Thyroid gland (tissue), 4 donors: Measurements from ENCODE around the gene PGM2. TPM values are rescaled to one million over a fixed set of nuclear protein-coding genes. Genes with fewer than 3 reads are reported as not detected.
A peak's percentile ranks its signal among the peaks of the same experiment; 100 is the strongest.

Experiments used
- DNase-seq, 2 donors: peaks; one replicate each; pipeline ENCODE4 v3.0.0-alpha.2; 2019
- H3K27ac ChIP-seq, 3 donors: fragments of 200-600 bp; sonication (generic); 1 replicate in 2 of 3; 2 replicates in 1 of 3; pipeline ENCODE4 v1.5.1; 2016 to 2019; ENCODE audit warnings: mild to moderate bottlenecking in 1 of 3, moderate library complexity in 1 of 3
- H3K27me3 ChIP-seq: fragments of 200-600 bp; sonication (generic); one replicate; pipeline ENCODE4 v1.5.1; 2019
- H3K36me3 ChIP-seq, 2 donors: fragments of 200-600 bp; sonication (generic); one replicate each; pipeline ENCODE4 v1.5.1; 2016 to 2019
- H3K4me1 ChIP-seq, 2 donors: fragments of 200-600 bp; sonication (generic); one replicate each; pipeline ENCODE4 v1.5.1; 2017 to 2019
- H3K4me3 ChIP-seq, 3 donors: fragments of 200-600 bp; sonication (generic); replicated peaks in 1 of 3; 1 replicate in 2 of 3; 2 replicates in 1 of 3; pipeline ENCODE4 v1.5.1; 2016; ENCODE audit warnings: mild to moderate bottlenecking in 1 of 3
- H3K9me3 ChIP-seq: fragments of 200-600 bp; sonication (generic); one replicate; pipeline ENCODE4 v1.5.1; 2017
- POLR2A ChIP-seq, 2 donors: fragments of 450-650 bp; IDR thresholded peaks; one replicate each; pipeline ENCODE4 v1.6.1; 2017; ENCODE audit warnings: antibody characterized with exemption in 2 of 2, mild to moderate bottlenecking in 2 of 2, moderate library complexity in 1 of 2
- WGBS, 2 donors: methylation state at CpG; one replicate each; pipeline ENCODE4 v1.1.5; 2017; 5-methylcytosine and 5-hydroxymethylcytosine counted together
- intact Hi-C: fragments of 100-400 bp; cut with DNase I; formaldehyde crosslinking; loops from one replicate; pipeline ENCODE4 v1.15.1; 2023
- total RNA-seq, 4 donors: library from RNA; depleted of rRNA; stranded (reverse); fragments of >200 nt; gene quantifications; one replicate each; pipeline ENCODE4 v1.2.3, GENCODE V29; 2016
- TF ChIP-seq, protein P1 (sequence below), 6 experiments: fragments of 200-600 bp in 3 of 6; fragments of 450-650 bp in 3 of 6; sonication (generic) in 3 of 6; IDR thresholded peaks; one replicate each; pipeline ENCODE4 v1.5.1; 2016 to 2019; ENCODE audit warnings: antibody characterized with exemption in 6 of 6, mild to moderate bottlenecking in 2 of 6, inconsistent platforms in 1 of 6, moderate library complexity in 1 of 6

The PGM2 gene
- total RNA-seq, 4 donors from 2014 or later, result 25.1 to 30.4 (median 25.5) TPM

DNA sequence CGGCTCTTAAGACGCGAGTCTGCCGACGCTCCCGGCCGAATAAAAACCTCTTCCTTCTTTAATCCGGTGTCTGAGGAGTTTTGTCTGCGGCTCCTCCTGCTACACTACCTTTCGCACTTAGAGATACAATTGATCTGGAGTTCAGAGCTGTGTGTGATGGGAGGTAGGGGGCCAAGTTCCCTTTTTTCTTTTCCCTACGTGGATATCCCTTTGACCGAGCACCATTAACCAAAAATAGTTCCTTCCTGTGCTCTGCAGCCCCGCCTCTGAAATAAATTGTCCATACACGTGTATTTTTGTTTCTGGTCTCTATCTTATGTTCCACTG is 555 bp upstream of the PGM2 start:
- Histone ChIP-seq H3K9me3 (no peaks in the 10 kb centered on the region), H3K36me3 (no peaks in the 10 kb centered on the region), H3K4me3 (peak overlapping the region; percentile 19 to 90 (median 48)), H3K27me3 (no peaks in the 10 kb centered on the region), H3K27ac (peak overlapping the region; percentile 55 to 91 (median 61)), H3K4me1 (peaks cover 16 to 32% of the 10 kb centered on the region in 2 donors)
- TF ChIP-seq, protein P1, sequence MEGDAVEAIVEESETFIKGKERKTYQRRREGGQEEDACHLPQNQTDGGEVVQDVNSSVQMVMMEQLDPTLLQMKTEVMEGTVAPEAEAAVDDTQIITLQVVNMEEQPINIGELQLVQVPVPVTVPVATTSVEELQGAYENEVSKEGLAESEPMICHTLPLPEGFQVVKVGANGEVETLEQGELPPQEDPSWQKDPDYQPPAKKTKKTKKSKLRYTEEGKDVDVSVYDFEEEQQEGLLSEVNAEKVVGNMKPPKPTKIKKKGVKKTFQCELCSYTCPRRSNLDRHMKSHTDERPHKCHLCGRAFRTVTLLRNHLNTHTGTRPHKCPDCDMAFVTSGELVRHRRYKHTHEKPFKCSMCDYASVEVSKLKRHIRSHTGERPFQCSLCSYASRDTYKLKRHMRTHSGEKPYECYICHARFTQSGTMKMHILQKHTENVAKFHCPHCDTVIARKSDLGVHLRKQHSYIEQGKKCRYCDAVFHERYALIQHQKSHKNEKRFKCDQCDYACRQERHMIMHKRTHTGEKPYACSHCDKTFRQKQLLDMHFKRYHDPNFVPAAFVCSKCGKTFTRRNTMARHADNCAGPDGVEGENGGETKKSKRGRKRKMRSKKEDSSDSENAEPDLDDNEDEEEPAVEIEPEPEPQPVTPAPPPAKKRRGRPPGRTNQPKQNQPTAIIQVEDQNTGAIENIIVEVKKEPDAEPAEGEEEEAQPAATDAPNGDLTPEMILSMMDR (IDR thresholded peaks at IDR 0.05), result no peak
- TF ChIP-seq POLR2A (IDR thresholded peaks at IDR 0.05), result no peak
- intact Hi-C loops, result no loop called here
- peak in 1 of 2 donors; percentile 4 for DNase-seq
- 1% methylated on average over 14 of the region's 14 CpGs for WGBS, 2 donors

DNA sequence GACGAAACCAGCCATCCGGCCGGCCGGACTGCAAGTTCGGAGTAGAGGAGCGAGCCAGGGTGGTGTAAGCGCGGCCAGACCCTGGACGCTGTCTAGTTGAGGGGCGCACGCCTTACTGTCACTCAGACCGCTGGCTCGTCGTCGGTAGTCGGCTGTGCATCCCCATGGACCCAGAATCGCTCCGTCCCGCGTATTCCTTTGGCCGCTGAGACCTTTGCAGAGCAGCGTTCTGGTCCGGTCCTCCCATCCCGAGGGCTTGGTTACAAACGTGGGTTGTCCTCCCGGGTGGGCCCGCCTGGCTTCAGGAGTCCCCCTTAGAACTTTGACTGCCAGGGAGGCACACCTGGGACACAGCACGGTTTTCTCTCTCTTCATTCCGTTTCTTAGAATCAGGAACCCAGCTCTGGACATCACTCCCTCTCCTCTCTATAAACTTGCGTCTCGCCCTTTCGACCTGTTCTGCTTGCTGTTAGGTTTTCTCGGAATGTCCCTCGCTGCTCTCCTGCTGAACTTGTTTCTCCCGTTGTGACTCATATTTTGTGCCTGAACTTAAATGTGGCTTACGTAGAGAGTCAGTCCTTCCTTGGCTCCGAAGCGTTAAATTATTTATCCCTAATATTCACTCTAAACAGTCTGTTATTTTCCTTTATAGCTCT is 672 bp downstream of the PGM2 start:
- peaks cover 12 to 24% of the 10 kb centered on the region in 2 donors for H3K4me1 ChIP-seq
- 6 to 21% methylated on average over 11 to 27 of the region's 38 CpGs for WGBS, 2 donors
- H3K27me3 ChIP-seq, result no peaks in the 10 kb centered on the region
- no peaks in the 10 kb centered on the region for H3K36me3 ChIP-seq
- no peak for TF ChIP-seq POLR2A (IDR thresholded peaks at IDR 0.05)
- TF ChIP-seq, protein P1 (IDR thresholded peaks at IDR 0.05), result no peak
- H3K4me3 ChIP-seq, result peak overlapping the region; percentile 40 to 90 (median 48)
- peak overlapping the region in 2 of 3 donors; percentile 61 to 91 for H3K27ac ChIP-seq
- DNase-seq, result peak in 1 of 2 donors; percentile 17
- no peaks in the 10 kb centered on the region for H3K9me3 ChIP-seq
- intact Hi-C loops, result no loop called here

DNA sequence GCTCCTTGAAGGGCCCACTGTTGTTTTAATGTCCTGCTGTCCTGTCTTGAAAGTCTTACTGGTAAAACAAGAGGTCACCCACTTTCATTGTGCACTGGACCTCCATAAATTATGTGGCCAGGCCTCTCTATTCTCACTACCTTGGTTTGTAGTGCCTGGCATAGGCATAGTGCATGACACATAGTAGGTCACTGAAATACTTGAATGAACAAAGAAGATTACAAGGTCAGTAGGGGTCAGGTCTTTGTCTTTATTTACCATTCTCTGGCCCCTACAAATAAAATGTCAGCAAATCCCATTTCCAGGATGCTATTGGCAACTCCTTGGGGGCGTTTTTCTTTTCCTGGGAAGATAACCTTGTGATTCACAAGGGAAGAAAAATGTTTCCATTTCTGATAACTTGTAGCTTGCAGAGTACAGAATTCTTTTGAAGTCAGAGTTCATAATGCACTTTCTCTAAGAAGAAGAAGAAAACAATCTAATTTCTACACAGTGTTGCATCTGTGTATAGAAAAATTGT is 1.4 kb downstream of the PGM2 start:
- no peaks in the 10 kb centered on the region for H3K9me3 ChIP-seq
- no peaks in the 10 kb centered on the region for H3K27me3 ChIP-seq
- DNase-seq, result no peak
- no peak for TF ChIP-seq POLR2A (IDR thresholded peaks at IDR 0.05)
- TF ChIP-seq, protein P1 (IDR thresholded peaks at IDR 0.05), result no peak
- WGBS, 2 donors, result 79 to 82% methylated on average over 1 of the region's 1 CpG
- peaks cover 12 to 18% of the 10 kb centered on the region in 2 donors for H3K4me1 ChIP-seq
- H3K4me3 ChIP-seq, result peak overlapping the region in 1 of 3 donors; percentile 48
- no peaks in the 10 kb centered on the region for H3K36me3 ChIP-seq
- H3K27ac ChIP-seq, result peak overlapping the region in 2 of 3 donors; percentile 61 to 91
- intact Hi-C loops, result no loop called here

DNA sequence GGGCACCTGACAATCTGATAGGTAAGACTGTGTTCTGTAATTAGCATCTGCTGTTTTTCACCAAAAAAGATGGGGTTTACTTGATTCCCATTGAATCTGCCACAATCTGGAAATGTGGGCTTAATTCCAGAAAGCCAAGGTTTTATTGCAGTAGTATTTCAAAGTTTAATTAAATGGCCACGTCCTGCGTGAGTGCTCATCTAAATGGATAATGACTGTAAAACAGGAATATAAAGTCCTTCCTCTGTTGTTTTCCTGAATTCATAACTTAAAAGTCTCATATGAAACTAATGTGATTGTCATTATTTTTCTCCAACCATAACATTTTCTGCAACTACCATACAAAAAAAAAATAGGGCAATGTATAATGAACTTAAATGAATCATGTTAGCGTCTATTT is 2.4 kb downstream of the PGM2 start:
- DNase-seq, result no peak
- peaks cover 12 to 17% of the 10 kb centered on the region in 2 donors for H3K4me1 ChIP-seq
- no peak for TF ChIP-seq POLR2A (IDR thresholded peaks at IDR 0.05)
- TF ChIP-seq, protein P1 (IDR thresholded peaks at IDR 0.05), result no peak
- 93 to 95% methylated on average over 3 of the region's 3 CpGs for WGBS, 2 donors
- intact Hi-C loops, result no loop called here
- no peaks in the 10 kb centered on the region for H3K27me3 ChIP-seq
- H3K36me3 ChIP-seq, result no peaks in the 10 kb centered on the region
- H3K27ac ChIP-seq, result no peak overlapping the region
- no peaks in the 10 kb centered on the region for H3K9me3 ChIP-seq
- no peak overlapping the region for H3K4me3 ChIP-seq

DNA sequence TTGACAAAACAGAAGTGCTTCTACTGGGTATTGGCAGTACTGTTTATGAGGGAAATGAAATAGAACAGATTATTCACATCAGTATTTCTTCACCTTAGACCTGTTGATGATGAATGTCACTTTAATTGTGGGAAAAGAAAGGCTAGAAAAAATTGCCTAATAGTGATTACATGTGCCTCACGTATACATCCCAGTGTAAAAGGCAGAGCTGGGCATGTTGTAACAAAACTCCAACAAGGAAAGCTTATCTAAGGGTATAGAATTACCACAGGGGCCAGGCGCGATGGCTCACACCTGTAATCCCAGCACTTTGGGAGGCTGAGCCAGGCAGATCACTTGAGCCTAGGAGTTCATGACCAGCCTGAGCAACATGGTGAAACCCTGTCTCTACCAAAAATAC is 4.2 kb downstream of the PGM2 start:
- Histone ChIP-seq H3K27ac (no peak overlapping the region), H3K4me3 (no peak overlapping the region), H3K27me3 (no peaks in the 10 kb centered on the region), H3K9me3 (no peaks in the 10 kb centered on the region), H3K4me1 (peaks cover 7 to 12% of the 10 kb centered on the region in 2 donors), H3K36me3 (peaks cover 7 to 9% of the 10 kb centered on the region in 2 donors)
- intact Hi-C loops, result no loop called here
- WGBS, 2 donors, result 92 to 94% methylated on average over 3 of the region's 3 CpGs
- DNase-seq, result no peak
- no peak for TF ChIP-seq POLR2A (IDR thresholded peaks at IDR 0.05)
- TF ChIP-seq, protein P1 (IDR thresholded peaks at IDR 0.05), result no peak
